ENCODE results near the gene GUCY1A2.
"Not testable (repeated sequence)": the region's sequence is repeated elsewhere in the genome, so short reads cannot be mapped to it uniquely, and the experiment has no call there.

The GUCY1A2 gene

GRCh38 chr11:106821826-106822225 lies 196.4 kb downstream of the GUCY1A2 start:
- TF ChIP-seq POLR2AphosphoS5 (IDR thresholded peaks at IDR 0.05; ENCODE audit: low read depth, low read length) (no peak), POLR2A (IDR thresholded peaks at IDR 0.05; ENCODE audit: low read depth, low read length) (no peak), TAF1 (IDR thresholded peaks at IDR 0.05; ENCODE audit: borderline replicate concordance, low read depth, low read length) (no peak)
- no peak for DNase-seq (ENCODE audit: insufficient read length)
- no peak for FAIRE-seq

- DNase-seq (ENCODE audit: insufficient read length) (no peak), FAIRE-seq (no peak)
- no peak for TF ChIP-seq POLR2AphosphoS5 (IDR thresholded peaks at IDR 0.05; ENCODE audit: low read depth, low read length)
- no peak for TF ChIP-seq TAF1 (IDR thresholded peaks at IDR 0.05; ENCODE audit: borderline replicate concordance, low read depth, low read length)
- TF ChIP-seq POLR2A (IDR thresholded peaks at IDR 0.05; ENCODE audit: low read depth, low read length) = no peak
These were observed 197.0 kb downstream of the GUCY1A2 start for GRCh38 chr11:106821291-106821690.

GRCh38 chr11:106818443-106818842 lies 199.8 kb downstream of the GUCY1A2 start:
- no peak for DNase-seq (ENCODE audit: insufficient read length)
- no peak for TF ChIP-seq POLR2A (IDR thresholded peaks at IDR 0.05; ENCODE audit: low read depth, low read length)
- TF ChIP-seq POLR2AphosphoS5 (IDR thresholded peaks at IDR 0.05; ENCODE audit: low read depth, low read length) = no peak
- no peak for TF ChIP-seq TAF1 (IDR thresholded peaks at IDR 0.05; ENCODE audit: borderline replicate concordance, low read depth, low read length)
- no peak for FAIRE-seq

GRCh38 chr11:106815209-106815608 lies 203.1 kb downstream of the GUCY1A2 start:
- TF ChIP-seq TAF1 (IDR thresholded peaks at IDR 0.05; ENCODE audit: borderline replicate concordance, low read depth, low read length) = no peak
- TF ChIP-seq POLR2A (IDR thresholded peaks at IDR 0.05; ENCODE audit: low read depth, low read length) = no peak
- TF ChIP-seq POLR2AphosphoS5 (IDR thresholded peaks at IDR 0.05; ENCODE audit: low read depth, low read length) = no peak
- DNase-seq (ENCODE audit: insufficient read length) = no peak
- FAIRE-seq = no peak

GRCh38 chr11:106813806-106814205 lies 204.5 kb downstream of the GUCY1A2 start:
- no peak for TF ChIP-seq TAF1 (IDR thresholded peaks at IDR 0.05; ENCODE audit: borderline replicate concordance, low read depth, low read length)
- no peak for TF ChIP-seq POLR2A (IDR thresholded peaks at IDR 0.05; ENCODE audit: low read depth, low read length)
- no peak for TF ChIP-seq POLR2AphosphoS5 (IDR thresholded peaks at IDR 0.05; ENCODE audit: low read depth, low read length)
- FAIRE-seq (no peak), DNase-seq (ENCODE audit: insufficient read length) (no peak)

GRCh38 chr11:106794058-106794457 lies 224.2 kb downstream of the GUCY1A2 start:
- TF ChIP-seq POLR2AphosphoS5 (IDR thresholded peaks at IDR 0.05; ENCODE audit: low read depth, low read length) = no peak
- TF ChIP-seq POLR2A (IDR thresholded peaks at IDR 0.05; ENCODE audit: low read depth, low read length) = no peak
- no peak for TF ChIP-seq TAF1 (IDR thresholded peaks at IDR 0.05; ENCODE audit: borderline replicate concordance, low read depth, low read length)
- DNase-seq (ENCODE audit: insufficient read length) = no peak
- FAIRE-seq = no peak

- FAIRE-seq (no peak), DNase-seq (ENCODE audit: insufficient read length) (no peak)
- TF ChIP-seq POLR2AphosphoS5 (IDR thresholded peaks at IDR 0.05; ENCODE audit: low read depth, low read length) = no peak
- TF ChIP-seq TAF1 (IDR thresholded peaks at IDR 0.05; ENCODE audit: borderline replicate concordance, low read depth, low read length) = no peak
- TF ChIP-seq POLR2A (IDR thresholded peaks at IDR 0.05; ENCODE audit: low read depth, low read length) = no peak
These were observed 228.9 kb downstream of the GUCY1A2 start for GRCh38 chr11:106789406-106789805.

- FAIRE-seq (no peak), DNase-seq (ENCODE audit: insufficient read length) (no peak)
- no peak for TF ChIP-seq POLR2AphosphoS5 (IDR thresholded peaks at IDR 0.05; ENCODE audit: low read depth, low read length)
- TF ChIP-seq POLR2A (IDR thresholded peaks at IDR 0.05; ENCODE audit: low read depth, low read length) = no peak
- TF ChIP-seq TAF1 (IDR thresholded peaks at IDR 0.05; ENCODE audit: borderline replicate concordance, low read depth, low read length) = no peak
These were observed 230.8 kb downstream of the GUCY1A2 start for GRCh38 chr11:106787454-106787853.

- FAIRE-seq (no peak), DNase-seq (ENCODE audit: insufficient read length) (no peak)
- TF ChIP-seq POLR2A (IDR thresholded peaks at IDR 0.05; ENCODE audit: low read depth, low read length) (no peak), POLR2AphosphoS5 (IDR thresholded peaks at IDR 0.05; ENCODE audit: low read depth, low read length) (no peak), TAF1 (IDR thresholded peaks at IDR 0.05; ENCODE audit: borderline replicate concordance, low read depth, low read length) (no peak)
These were observed 232.2 kb downstream of the GUCY1A2 start for GRCh38 chr11:106785913-106786650.

GRCh38 chr11:106777302-106777701 lies 241.0 kb downstream of the GUCY1A2 start:
- FAIRE-seq; DNase-seq (ENCODE audit: insufficient read length): not testable (repeated sequence)

- FAIRE-seq (no peak), DNase-seq (ENCODE audit: insufficient read length) (no peak)
- TF ChIP-seq POLR2A (IDR thresholded peaks at IDR 0.05; ENCODE audit: low read depth, low read length) = no peak
- TF ChIP-seq TAF1 (IDR thresholded peaks at IDR 0.05; ENCODE audit: borderline replicate concordance, low read depth, low read length) = no peak
- TF ChIP-seq POLR2AphosphoS5 (IDR thresholded peaks at IDR 0.05; ENCODE audit: low read depth, low read length) = no peak
These were observed 247.7 kb downstream of the GUCY1A2 start for GRCh38 chr11:106770489-106771085.
